A549 (cell line): ENCODE data around the gene IL9. TPM values are rescaled to one million over a fixed set of nuclear protein-coding genes. Genes with fewer than 3 reads are reported as not detected.

Experiments used
- ATAC-seq, 2 experiments: fragments of 200-7000 bp in 1 of 2; fragments of >200 bp in 1 of 2; cut with Nextera tagmentation in 1 of 2; cut with Tn5 transposase in 1 of 2; 3 replicates each; pipeline versions ENCODE4 v1.8.0 to v1.9.1; 2018 to 2020; ENCODE audit warnings: mild to moderate bottlenecking in 1 of 2, moderate library complexity in 1 of 2
- CTCF ChIA-PET: fragments of 300-600 bp; sonication (Branson Sonifier 250); formaldehyde crosslinking; extraction: SDS; loops from one replicate; lab custom pipeline; 2021; ENCODE audit warnings: antibody characterized with exemption, inconsistent platforms; lab: Yijun Ruan, JAX
- POLR2A ChIA-PET: fragments of 350-600 bp; formaldehyde crosslinking; extraction: SDS; loops from one replicate; lab custom pipeline; 2021; ENCODE audit warnings: antibody characterized with exemption, inconsistent platforms; lab: Yijun Ruan, JAX
- DNase-seq, 2 experiments: peaks; one replicate each; pipeline versions ENCODE4 v3.0.0 to v3.0.0-alpha.2; 2011 to 2016; ENCODE audit warnings: low read depth in 1 of 2, low spot score in 1 of 2
- FAIRE-seq: peaks from 2 replicates; lab custom pipeline; 2011; peaks lifted over from hg19 to GRCh38; lab: Jason Lieb, UNC
- H3K27ac ChIP-seq, 2 experiments: fragments of >200 bp; sonication (Bioruptor Twin); formaldehyde crosslinking; 3 replicates each; pipeline ENCODE4 v1.5.1; 2016 to 2017
- H3K4me1 ChIP-seq: fragments of >200 bp; sonication (Bioruptor Twin); formaldehyde crosslinking; 3 replicates; pipeline ENCODE4 v1.6.1; 2016
- H3K4me2 ChIP-seq: fragments of >200 bp; sonication (Bioruptor Twin); formaldehyde crosslinking; 3 replicates; pipeline ENCODE4 v1.6.1; 2016
- H3K4me3 ChIP-seq: fragments of >200 bp; sonication (Bioruptor Twin); formaldehyde crosslinking; 3 replicates; pipeline ENCODE4 v1.5.1; 2016
- H3K9me3 ChIP-seq: fragments of >200 bp; sonication (Bioruptor Twin); formaldehyde crosslinking; 3 replicates; pipeline ENCODE4 v1.6.1; 2016
- BHLHE40 ChIP-seq: IDR thresholded peaks from 2 replicates; pipeline ENCODE4 v1.6.1; 2012; ENCODE audit warnings: low read depth, low read length, inconsistent platforms
- CBX2 ChIP-seq: fragments of 200-600 bp; sonication (generic); IDR thresholded peaks from 2 replicates; pipeline ENCODE4 v1.6.1; 2016; ENCODE audit warnings: low read depth, mild to moderate bottlenecking, borderline replicate concordance
- CEBPB ChIP-seq, 2 experiments: fragments of >200 bp in 1 of 2; sonication (Bioruptor Twin) in 1 of 2; formaldehyde crosslinking in 1 of 2; IDR thresholded peaks; 2 replicates each; pipeline ENCODE4 v1.6.1; 2012 to 2016
- FOSL2 ChIP-seq, 2 experiments: fragments of 450-650 bp in 1 of 2; fragments of >200 bp in 1 of 2; sonication (Bioruptor Twin) in 1 of 2; formaldehyde crosslinking; IDR thresholded peaks; 2 replicates each; pipeline versions ENCODE4 v1.5.0 to v1.6.1; 2016 to 2020; ENCODE audit warnings: mild to moderate bottlenecking in 1 of 2, moderate library complexity in 1 of 2
- HOXB13 ChIP-seq: fragments of 250-450 bp; sonication (Bioruptor Pico); IDR thresholded peaks from 2 replicates; pipeline ENCODE4 v1.5.0; 2020; ENCODE audit warnings: low read depth, mild to moderate bottlenecking, moderate library complexity
- KDM5A ChIP-seq: fragments of 200-600 bp; sonication (generic); IDR thresholded peaks from 2 replicates; pipeline ENCODE4 v1.6.1; 2016; ENCODE audit warnings: antibody characterized with exemption, mild to moderate bottlenecking
- MAFK ChIP-seq: fragments of 450-650 bp; IDR thresholded peaks from 2 replicates; pipeline ENCODE4 v1.6.1; 2014; ENCODE audit not compliant: partially characterized antibody
- MYC ChIP-seq: IDR thresholded peaks from 2 replicates; pipeline ENCODE4 v1.6.1; 2012; ENCODE audit warnings: mild to moderate bottlenecking, inconsistent platforms, low read length, improper control_type of control experiment, borderline replicate concordance
- NPAS2 ChIP-seq: fragments of 250-450 bp; sonication (Bioruptor Pico); IDR thresholded peaks from 2 replicates; pipeline ENCODE4 v1.8.0; 2022; ENCODE audit warnings: mild to moderate bottlenecking, moderate library complexity, borderline replicate concordance
- POLR2AphosphoS2 ChIP-seq: conservative IDR thresholded peaks from 2 replicates; pipeline ENCODE4 v1.6.1; 2012; ENCODE audit warnings: low read length, improper control_type of control experiment, inconsistent platforms
- RAD21 ChIP-seq, 2 experiments: fragments of >200 bp in 1 of 2; sonication (Bioruptor Twin) in 1 of 2; formaldehyde crosslinking in 1 of 2; IDR thresholded peaks in 1 of 2; conservative IDR thresholded peaks in 1 of 2; 2 replicates in 1 of 2; 3 replicates in 1 of 2; pipeline ENCODE4 v1.6.1; 2012 to 2018; ENCODE audit warnings: inconsistent platforms in 1 of 2
- RFX5 ChIP-seq: fragments of 450-650 bp; IDR thresholded peaks from 2 replicates; pipeline ENCODE4 v1.7.1; 2014; ENCODE audit warnings: antibody characterized with exemption, mild to moderate bottlenecking, moderate library complexity
- SMC3 ChIP-seq: fragments of >200 bp; sonication (Bioruptor Twin); formaldehyde crosslinking; IDR thresholded peaks from 3 replicates; pipeline ENCODE4 v1.6.1; 2018; ENCODE audit warnings: inconsistent platforms
- ZNF302 ChIP-seq: fragments of 250-450 bp; sonication (Bioruptor Pico); IDR thresholded peaks from 2 replicates; pipeline ENCODE4 v1.9.0; 2021; ENCODE audit warnings: inconsistent platforms, mild to moderate bottlenecking, moderate library complexity
- WGBS: methylation state at CpG from one replicate; pipeline ENCODE4 v1.1.6; 2017; ENCODE audit errors: missing lambda C conversion rate; 5-methylcytosine and 5-hydroxymethylcytosine counted together
- polyA plus RNA-seq, 4 experiments: library from polyadenylated mRNA; depleted of rRNA in 3 of 4; stranded (reverse); fragments of >200 nt; fragmentation: RNase III in 1 of 4; extraction: RNeasy Plus Mini Kit Qiagen cat#74134 plus additional on column Dnase treatment in 1 of 4; gene quantifications; 2 replicates in 3 of 4; 3 replicates in 1 of 4; pipeline ENCODE4 v1.2.3, GENCODE V29; 2011 to 2017
- TF ChIP-seq, protein P1 (sequence below): IDR thresholded peaks from 2 replicates; pipeline ENCODE4 v1.6.1; 2012
- TF ChIP-seq, protein P2 (sequence below): fragments of 150-350 bp; IDR thresholded peaks from 2 replicates; pipeline ENCODE4 v1.6.1; 2014; ENCODE audit warnings: low read depth, mild to moderate bottlenecking, low read length
- TF ChIP-seq, protein P3 (sequence below): fragments of 250-450 bp; sonication (Bioruptor Pico); IDR thresholded peaks from 2 replicates; pipeline ENCODE4 v1.5.0; 2021; ENCODE audit warnings: mild to moderate bottlenecking, moderate library complexity, borderline replicate concordance
- TF ChIP-seq, protein P4 (sequence below): fragments of 250-450 bp; sonication (Bioruptor Pico); IDR thresholded peaks from 2 replicates; pipeline ENCODE4 v1.5.0; 2020; ENCODE audit warnings: low read depth, mild to moderate bottlenecking, moderate library complexity
- TF ChIP-seq, protein P5 (sequence below): IDR thresholded peaks from 2 replicates; pipeline ENCODE4 v1.6.1; 2012
- TF ChIP-seq, protein P6 (sequence below): fragments of >200 bp; sonication (Bioruptor Twin); formaldehyde crosslinking; IDR thresholded peaks from 3 replicates; pipeline ENCODE4 v1.6.1; 2016

The IL9 gene
- polyA plus RNA-seq, 2 of the 4 experiments (the other 2 are of a cell fraction) = not detected

DNA sequence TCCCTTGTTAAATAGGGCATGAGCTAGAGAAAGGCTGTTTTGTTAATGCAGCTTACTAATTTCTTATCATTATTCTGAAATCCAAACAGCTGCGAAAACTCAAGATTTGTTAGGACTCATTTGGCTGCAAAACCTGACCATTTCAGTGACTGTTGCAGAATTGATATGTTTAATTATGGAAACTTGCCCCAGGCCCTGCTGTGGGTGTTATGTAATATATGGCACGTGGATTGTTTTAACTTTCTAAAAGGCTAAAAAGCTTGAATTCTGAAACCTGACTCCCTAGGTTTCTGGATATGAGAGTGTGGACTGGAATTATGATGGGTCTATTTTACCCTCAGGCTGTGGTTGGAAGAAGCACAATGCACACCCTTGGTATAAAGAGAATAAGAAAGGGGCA lies 4.4 kb downstream of the IL9 start:
- TF ChIP-seq, protein P1, sequence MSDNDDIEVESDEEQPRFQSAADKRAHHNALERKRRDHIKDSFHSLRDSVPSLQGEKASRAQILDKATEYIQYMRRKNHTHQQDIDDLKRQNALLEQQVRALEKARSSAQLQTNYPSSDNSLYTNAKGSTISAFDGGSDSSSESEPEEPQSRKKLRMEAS = no peak
- TF ChIP-seq, protein P2, sequence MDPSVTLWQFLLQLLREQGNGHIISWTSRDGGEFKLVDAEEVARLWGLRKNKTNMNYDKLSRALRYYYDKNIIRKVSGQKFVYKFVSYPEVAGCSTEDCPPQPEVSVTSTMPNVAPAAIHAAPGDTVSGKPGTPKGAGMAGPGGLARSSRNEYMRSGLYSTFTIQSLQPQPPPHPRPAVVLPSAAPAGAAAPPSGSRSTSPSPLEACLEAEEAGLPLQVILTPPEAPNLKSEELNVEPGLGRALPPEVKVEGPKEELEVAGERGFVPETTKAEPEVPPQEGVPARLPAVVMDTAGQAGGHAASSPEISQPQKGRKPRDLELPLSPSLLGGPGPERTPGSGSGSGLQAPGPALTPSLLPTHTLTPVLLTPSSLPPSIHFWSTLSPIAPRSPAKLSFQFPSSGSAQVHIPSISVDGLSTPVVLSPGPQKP = no peak
- TF ChIP-seq RFX5 = no peak
- TF ChIP-seq, protein P3, sequence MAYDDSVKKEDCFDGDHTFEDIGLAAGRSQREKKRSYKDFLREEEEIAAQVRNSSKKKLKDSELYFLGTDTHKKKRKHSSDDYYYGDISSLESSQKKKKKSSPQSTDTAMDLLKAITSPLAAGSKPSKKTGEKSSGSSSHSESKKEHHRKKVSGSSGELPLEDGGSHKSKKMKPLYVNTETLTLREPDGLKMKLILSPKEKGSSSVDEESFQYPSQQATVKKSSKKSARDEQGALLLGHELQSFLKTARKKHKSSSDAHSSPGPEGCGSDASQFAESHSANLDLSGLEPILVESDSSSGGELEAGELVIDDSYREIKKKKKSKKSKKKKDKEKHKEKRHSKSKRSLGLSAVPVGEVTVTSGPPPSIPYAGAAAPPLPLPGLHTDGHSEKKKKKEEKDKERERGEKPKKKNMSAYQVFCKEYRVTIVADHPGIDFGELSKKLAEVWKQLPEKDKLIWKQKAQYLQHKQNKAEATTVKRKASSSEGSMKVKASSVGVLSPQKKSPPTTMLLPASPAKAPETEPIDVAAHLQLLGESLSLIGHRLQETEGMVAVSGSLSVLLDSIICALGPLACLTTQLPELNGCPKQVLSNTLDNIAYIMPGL = no peak
- TF ChIP-seq, protein P4, sequence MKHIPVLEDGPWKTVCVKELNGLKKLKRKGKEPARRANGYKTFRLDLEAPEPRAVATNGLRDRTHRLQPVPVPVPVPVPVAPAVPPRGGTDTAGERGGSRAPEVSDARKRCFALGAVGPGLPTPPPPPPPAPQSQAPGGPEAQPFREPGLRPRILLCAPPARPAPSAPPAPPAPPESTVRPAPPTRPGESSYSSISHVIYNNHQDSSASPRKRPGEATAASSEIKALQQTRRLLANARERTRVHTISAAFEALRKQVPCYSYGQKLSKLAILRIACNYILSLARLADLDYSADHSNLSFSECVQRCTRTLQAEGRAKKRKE (CRISPR knock-in tag) = no peak
- TF ChIP-seq BHLHE40 = no peak
- TF ChIP-seq CEBPB (IDR thresholded peaks at IDR 0.05) = no peak
- TF ChIP-seq ZNF302 (CRISPR knock-in tag) = no peak
- TF ChIP-seq POLR2AphosphoS2 = no peak
- DNase-seq = no peak
- no peaks in the 10 kb centered on the region for H3K9me3 ChIP-seq
- ChIA-PET CTCF (interaction anchor here (0.5 to 6.8 kb wide), 16 partner anchors 8 to 425 kb away, joined by 3 to 74 read pairs (median 6); no protein-coding TSS in a partner anchor), POLR2A (no interaction called here)
- ATAC-seq = no peak
- no peak for FAIRE-seq
- 0 out of 6 replicates have a peak overlapping the region, but pooled peaks of 1 of the 2 experiments have one; percentile 22 for H3K27ac ChIP-seq
- H3K4me3 ChIP-seq = no peak overlapping the region
- 75% methylated on average over 2 of the region's 2 CpGs for WGBS
- H3K4me1 ChIP-seq = peaks cover 40% of the 10 kb centered on the region
- H3K4me2 ChIP-seq = no peak overlapping the region

DNA sequence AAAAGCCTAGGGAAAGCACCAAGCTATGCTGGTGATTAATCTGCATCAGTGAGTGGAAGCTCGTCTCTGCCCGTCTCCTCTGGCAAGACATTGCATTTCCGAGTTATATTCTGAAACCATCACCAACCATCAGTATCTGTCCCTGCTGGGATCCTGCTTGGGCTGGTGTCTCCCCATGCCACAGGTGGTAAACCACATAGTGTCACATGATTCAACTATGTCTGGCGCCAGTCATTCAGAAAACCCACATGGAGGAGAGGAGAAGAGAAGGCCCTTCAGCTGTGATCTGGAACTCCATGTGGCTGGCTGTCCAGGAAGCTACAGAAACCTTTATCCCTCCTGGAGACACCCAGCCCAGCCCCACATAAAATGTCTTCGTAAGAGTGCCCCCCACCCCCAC lies 4.8 kb downstream of the IL9 start:
- TF ChIP-seq HOXB13 (CRISPR knock-in tag) (no peak), CEBPB (IDR thresholded peaks at IDR 0.05) (no peak)
- TF ChIP-seq, protein P4 (CRISPR knock-in tag) = no peak
- no peak overlapping the region for H3K4me2 ChIP-seq
- peak overlapping the region in 1 of 2 experiments; percentile 22; a peak in 1 of 6 replicates for H3K27ac ChIP-seq
- H3K9me3 ChIP-seq = no peaks in the 10 kb centered on the region
- DNase-seq = no peak
- peaks cover 38% of the 10 kb centered on the region for H3K4me1 ChIP-seq
- WGBS = 80% methylated on average over 5 of the region's 5 CpGs
- no peak for ATAC-seq
- ChIA-PET POLR2A (no interaction called here), CTCF (interaction anchor here (0.5 to 6.8 kb wide), 12 partner anchors 9 to 425 kb away, joined by 3 to 74 read pairs (median 8); no protein-coding TSS in a partner anchor)
- FAIRE-seq = no peak
- no peak overlapping the region for H3K4me3 ChIP-seq

DNA sequence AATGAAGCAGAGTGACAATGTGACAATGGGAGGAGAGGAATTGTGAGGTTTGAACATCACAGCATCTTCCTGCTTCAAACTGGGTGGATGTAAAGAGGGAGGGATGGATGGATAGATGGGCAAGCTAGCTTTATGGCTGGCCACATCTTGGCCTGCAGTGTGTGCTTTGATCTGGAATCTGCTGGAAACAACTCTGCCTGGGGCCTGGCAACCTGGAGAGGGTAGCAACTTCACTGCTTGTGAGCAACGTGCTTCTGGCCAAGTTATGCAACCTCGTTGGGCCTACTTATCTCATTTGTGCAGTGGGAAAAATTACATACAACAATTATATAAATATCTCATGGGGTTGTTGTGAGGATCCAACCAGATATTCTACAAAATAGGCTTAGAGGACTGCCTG lies 5.3 kb downstream of the IL9 start:
- CTCF ChIA-PET = interaction anchor here (0.6 to 6.8 kb wide), 11 partner anchors 11 to 351 kb away, joined by 3 to 74 read pairs (median 9); no protein-coding TSS in a partner anchor
- Histone ChIP-seq H3K27ac (peak overlapping the region in 1 of 2 experiments; percentile 22; a peak in 1 of 6 replicates), H3K9me3 (no peaks in the 10 kb centered on the region), H3K4me1 (peaks cover 32% of the 10 kb centered on the region), H3K4me2 (no peak overlapping the region), H3K4me3 (no peak overlapping the region)
- no peak for FAIRE-seq
- no peak for TF ChIP-seq MAFK
- no peak for TF ChIP-seq KDM5A
- TF ChIP-seq, protein P5, sequence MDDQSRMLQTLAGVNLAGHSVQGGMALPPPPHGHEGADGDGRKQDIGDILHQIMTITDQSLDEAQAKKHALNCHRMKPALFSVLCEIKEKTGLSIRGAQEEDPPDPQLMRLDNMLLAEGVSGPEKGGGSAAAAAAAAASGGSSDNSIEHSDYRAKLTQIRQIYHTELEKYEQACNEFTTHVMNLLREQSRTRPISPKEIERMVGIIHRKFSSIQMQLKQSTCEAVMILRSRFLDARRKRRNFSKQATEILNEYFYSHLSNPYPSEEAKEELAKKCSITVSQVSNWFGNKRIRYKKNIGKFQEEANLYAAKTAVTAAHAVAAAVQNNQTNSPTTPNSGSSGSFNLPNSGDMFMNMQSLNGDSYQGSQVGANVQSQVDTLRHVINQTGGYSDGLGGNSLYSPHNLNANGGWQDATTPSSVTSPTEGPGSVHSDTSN = no peak
- TF ChIP-seq CBX2 = no peak
- TF ChIP-seq SMC3 = no peak
- TF ChIP-seq MYC = no peak
- TF ChIP-seq RAD21 (conservative IDR thresholded peaks at IDR 0.05 in 1 of 2, IDR thresholded peaks at IDR 0.05 in 1 of 2) = no peak
- no peak for TF ChIP-seq NPAS2 (CRISPR knock-in tag)
- no peak for TF ChIP-seq FOSL2 (IDR thresholded peaks at IDR 0.05)
- TF ChIP-seq FOSL2 (CRISPR knock-in tag; IDR thresholded peaks at IDR 0.05) = no peak
- TF ChIP-seq, protein P6, sequence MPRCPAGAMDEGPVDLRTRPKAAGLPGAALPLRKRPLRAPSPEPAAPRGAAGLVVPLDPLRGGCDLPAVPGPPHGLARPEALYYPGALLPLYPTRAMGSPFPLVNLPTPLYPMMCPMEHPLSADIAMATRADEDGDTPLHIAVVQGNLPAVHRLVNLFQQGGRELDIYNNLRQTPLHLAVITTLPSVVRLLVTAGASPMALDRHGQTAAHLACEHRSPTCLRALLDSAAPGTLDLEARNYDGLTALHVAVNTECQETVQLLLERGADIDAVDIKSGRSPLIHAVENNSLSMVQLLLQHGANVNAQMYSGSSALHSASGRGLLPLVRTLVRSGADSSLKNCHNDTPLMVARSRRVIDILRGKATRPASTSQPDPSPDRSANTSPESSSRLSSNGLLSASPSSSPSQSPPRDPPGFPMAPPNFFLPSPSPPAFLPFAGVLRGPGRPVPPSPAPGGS = no peak
- DNase-seq = no peak
- ATAC-seq = no peak
- WGBS = 36% methylated on average over 2 of the region's 2 CpGs
- POLR2A ChIA-PET = no interaction called here
